Activated effector memory CD4-positive, alpha-beta T cell treated with Interleukin-2 at 50 U/mL for 16 hours (primary cell): ENCODE data around the gene CELSR3.

ENCODE experiments used
- DNase-seq: peaks from one replicate; pipeline ENCODE4 v3.0.0-alpha.2; 2020

Gene CELSR3, protein sequence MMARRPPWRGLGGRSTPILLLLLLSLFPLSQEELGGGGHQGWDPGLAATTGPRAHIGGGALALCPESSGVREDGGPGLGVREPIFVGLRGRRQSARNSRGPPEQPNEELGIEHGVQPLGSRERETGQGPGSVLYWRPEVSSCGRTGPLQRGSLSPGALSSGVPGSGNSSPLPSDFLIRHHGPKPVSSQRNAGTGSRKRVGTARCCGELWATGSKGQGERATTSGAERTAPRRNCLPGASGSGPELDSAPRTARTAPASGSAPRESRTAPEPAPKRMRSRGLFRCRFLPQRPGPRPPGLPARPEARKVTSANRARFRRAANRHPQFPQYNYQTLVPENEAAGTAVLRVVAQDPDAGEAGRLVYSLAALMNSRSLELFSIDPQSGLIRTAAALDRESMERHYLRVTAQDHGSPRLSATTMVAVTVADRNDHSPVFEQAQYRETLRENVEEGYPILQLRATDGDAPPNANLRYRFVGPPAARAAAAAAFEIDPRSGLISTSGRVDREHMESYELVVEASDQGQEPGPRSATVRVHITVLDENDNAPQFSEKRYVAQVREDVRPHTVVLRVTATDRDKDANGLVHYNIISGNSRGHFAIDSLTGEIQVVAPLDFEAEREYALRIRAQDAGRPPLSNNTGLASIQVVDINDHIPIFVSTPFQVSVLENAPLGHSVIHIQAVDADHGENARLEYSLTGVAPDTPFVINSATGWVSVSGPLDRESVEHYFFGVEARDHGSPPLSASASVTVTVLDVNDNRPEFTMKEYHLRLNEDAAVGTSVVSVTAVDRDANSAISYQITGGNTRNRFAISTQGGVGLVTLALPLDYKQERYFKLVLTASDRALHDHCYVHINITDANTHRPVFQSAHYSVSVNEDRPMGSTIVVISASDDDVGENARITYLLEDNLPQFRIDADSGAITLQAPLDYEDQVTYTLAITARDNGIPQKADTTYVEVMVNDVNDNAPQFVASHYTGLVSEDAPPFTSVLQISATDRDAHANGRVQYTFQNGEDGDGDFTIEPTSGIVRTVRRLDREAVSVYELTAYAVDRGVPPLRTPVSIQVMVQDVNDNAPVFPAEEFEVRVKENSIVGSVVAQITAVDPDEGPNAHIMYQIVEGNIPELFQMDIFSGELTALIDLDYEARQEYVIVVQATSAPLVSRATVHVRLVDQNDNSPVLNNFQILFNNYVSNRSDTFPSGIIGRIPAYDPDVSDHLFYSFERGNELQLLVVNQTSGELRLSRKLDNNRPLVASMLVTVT (N-terminal part only)

DNA sequence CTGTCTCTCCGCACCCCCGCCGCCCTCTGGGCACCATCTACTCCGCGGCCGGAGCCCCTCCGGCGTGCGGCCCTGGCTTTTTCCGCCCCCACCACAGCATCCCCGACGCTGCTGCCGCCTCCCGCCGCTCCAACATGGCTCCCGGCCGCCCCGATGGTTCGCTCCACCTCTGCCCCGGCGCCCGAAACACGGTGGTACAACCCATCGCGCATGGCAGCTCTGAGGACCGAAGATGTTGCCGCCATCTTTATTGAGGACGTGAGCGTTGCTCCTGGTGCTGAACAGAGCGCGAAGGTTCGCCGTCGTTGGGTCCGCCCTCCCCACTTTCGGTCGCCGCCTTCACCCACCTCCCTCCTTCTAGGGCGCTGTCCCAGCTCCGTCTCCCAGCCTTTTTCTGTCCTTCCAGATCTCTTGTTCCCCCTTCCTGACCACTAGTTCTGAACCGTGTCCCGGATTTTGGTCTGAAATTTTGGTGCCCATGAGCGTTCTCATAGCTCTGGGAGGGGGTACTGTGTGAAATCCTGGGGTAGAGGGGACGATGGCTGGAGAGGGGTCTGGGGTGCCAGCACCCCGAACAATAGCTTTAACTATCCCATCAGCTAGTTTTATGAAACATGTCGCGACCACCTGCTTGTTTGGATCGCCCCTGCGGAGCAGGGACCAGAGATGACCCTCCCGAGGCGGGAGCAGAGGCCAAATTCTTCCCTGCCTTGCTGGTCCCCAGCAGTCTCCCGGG, at the start of gene CELSR3:
TSS of gene CELSR3 (minus strand) at position 134 of the 736 bp plus-strand sequence. CDS start 252 bp downstream, outside the sequence.
- peak; percentile 49 for DNase-seq

DNA sequence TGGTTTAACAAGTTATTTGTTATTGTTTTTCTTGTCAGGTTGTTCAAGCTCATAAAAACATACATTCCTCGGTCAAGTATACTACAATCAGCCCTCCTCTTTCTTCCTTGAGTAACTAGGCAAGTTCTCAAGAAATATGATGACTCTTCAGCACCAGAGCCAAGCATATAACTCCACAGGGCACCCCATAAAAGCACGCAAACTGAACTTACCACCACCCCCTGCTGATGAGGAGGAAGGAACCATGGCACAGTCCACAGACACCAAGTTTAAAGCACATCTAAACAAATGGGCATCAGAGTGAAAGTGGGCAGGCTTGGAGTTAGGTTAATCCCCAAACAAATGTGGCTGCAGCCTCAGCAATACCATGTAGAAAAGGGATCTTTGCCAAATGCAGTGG, 49.0 kb upstream of the CELSR3 start:
- DNase-seq: no peak

DNA sequence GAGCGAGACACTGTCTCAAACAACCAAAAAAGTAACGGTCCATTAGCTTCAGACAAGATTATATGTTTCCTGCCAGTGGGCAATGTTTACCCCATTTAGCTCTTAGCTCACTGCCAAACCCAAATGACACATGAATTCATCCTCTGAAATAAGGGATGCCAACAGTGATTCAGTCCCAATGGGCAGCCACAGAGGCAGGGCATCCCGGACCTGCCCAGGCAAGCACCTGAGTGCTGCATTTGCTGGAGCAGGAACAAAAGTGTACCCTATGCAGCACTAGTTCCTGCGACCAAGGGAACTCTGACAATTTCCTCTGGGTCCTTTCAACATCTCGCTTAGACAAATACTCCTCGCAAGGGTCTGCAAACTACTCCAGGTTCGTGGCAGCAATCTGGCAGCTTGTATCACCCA, 46.4 kb upstream of the CELSR3 start:
- DNase-seq: no peak

DNA sequence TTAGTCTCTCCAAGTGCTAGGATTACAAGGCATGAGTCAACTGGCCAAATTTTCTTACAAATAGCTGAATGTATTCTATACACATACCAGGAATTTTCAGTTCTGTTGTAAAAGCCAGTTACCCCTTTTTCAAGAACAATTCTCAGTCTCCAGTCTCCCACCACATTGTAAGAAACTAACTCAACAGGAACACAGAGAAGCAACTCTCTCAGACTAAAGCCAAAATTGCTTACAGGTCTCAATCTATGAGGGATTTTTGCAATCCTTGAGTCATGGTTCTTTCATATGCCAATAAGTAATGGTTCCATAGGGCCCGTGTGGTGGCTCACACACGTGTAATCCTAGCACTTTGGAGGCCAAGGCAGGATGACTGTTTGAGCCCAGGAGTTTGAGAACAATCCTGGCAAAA, 45.8 kb upstream of the CELSR3 start:
- DNase-seq: no peak

DNA sequence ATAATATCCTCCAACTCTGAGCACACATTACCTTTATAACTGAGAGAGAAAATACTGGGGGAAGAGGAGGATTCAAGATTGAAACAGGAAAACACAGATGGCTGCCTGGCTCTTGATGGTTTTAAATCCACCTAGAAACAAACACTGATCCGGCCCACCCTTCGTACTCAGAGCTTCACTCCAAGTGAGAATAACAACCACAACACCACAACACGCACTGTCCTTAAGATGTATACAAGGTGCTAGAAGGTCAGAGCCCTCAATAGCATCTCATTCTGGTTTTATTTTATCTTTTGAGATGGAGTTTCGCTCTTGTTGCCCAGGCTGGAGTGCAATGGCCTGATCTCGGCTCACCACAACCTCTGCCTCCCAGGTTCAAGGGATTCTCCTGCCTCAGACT, 44.5 kb upstream of the CELSR3 start:
- no peak for DNase-seq

DNA sequence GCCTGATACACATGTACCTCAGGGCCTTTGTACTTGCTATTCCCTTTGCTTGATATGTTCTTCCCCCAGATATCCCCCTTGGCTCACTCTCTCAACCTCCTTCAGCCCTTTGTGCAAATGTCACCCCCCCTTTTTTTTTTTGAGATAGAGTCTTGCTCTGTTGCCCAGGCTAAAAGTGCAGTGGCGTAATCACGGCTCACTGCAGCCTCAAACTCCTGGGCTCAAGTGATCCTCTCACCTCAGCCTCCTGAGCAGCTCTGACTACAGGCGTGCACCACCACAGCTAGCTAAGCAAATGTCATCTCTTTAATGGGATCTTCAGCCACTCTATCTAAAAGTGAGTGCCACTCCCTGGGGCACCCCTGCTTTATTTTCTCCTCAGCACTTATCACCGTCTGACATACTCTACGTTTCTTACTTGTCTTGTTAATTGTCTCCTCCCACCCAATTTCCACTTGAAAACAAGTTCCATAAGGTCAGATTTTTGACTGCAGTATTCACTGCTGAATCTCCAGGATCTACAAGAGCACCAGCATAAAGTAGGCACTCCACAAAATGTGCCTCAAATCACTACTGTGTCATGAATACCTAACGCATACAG, 39.7 kb upstream of the CELSR3 start:
- no peak for DNase-seq

DNA sequence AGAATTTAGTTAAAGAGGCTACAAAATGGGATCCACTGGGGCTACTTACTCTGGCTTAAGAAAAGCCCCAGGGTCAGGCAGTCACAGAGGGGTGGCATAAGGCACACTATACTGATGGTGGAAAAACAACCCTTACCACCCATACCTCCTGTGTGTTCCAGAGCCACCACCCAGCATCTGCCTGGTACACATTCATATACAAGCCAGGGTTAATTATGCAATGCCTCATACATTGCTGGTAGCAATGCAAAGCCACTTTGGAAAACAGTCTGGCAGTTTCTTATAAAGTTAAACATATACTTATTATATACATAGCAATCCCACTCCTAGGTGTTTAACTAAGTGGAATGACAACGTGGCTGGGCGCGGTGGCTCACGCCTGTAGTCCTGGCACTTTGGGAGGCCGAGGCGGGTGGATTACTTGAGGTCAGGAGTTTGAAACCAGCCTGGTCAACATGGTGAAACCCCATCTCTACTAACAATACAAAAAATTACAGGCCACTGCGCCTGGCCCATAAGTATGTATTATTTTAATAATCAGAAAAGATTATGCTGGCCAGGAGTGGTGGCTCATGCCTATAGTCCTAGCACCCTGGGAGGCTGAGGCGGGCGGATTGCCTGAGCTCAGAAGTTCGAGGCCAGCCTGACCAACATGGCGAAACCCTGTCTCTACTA, 38.2 kb upstream of the CELSR3 start:
- no peak for DNase-seq

DNA sequence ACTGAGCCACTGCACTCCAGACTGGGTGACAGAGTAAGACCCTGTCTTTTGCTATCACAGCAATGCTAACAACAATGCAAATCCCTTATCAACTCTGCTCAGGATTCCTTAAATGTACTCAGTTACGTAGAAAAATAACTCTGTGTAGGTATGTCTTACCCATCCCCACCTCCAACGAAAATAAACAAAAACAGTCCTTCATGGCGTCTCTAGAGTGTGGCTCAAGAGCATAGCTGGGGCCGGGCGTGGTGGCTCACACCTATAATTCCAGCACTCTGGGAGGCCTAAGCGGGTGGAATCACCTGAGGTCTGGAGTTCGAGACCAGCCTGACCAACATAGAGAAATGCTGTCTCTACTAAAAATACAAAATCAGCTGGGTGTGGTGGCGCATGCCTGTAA, 36.2 kb upstream of the CELSR3 start:
- no peak for DNase-seq

DNA sequence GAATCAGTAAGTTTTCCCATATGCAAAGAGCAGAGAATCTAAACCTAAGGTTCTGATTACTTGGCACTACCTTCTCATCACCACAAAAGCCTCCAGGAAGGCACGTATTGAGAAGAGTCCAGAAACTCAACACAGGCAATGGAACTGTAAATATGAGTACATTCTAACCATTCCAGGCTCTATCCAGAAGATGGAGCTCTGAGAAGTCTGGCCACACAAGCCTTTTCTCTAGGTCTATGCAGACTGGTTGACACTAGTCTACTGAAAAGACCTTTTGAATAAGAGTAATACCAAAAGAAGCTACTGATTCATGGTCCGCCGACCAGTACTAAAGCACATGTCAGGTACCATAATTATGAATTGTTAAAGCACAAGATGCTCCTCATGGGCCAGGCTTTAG, 35.3 kb upstream of the CELSR3 start:
- DNase-seq: no peak

DNA sequence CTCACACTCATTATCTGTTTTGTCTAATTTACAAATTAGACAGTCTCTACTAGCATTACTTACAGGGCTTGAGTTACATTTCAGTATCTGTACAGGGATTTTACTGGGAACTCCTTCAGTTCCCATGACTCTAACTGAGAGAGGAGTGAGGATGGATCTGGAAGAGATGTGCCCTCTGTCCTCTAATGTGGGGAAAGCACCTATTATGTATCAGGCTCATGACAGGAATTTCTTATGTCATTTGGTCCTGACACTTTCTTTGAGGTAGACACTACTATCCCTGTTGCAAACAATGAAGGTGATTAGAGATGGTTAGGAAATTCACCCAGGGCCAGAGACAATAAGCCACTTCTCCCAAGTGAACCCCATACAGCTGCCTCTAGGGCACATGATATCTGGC, 33.9 kb upstream of the CELSR3 start:
- DNase-seq: no peak

DNA sequence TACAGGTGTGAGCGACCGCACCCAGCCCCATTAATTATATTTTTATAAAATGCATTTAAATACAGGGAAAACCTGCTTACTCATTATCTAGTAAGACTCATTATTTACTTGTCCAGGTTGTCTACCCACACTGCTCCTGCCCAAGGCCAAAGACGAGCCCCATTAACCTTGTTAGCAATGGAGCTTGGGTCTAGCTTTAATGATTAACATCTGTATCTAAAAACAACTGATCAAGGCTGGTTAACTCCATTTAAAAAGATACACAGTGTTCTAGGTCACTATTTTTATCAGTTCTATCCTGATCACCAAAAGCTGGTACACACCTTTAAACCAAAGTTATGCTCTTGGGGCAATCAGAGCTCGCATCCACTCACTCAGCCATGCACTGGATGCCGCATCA, 33.5 kb upstream of the CELSR3 start:
- DNase-seq: no peak

DNA sequence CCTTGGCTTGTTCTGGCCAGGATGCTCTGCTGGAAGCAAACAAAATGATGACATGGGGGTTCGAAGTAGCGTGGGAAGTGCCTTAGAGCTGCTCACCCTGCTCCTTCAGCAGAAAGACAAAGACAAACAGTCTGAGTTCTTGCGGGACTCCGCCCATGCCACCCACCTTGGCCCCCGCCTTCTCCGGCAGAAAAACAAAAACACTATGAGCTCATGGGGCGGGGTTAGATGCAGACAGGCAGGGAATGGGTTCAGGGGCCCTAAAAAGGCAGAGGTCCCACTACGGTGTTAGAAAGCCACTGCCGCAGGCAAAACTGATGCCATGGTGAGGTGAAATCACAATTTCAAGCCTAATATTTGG, 32.7 kb upstream of the CELSR3 start:
- DNase-seq: no peak

DNA sequence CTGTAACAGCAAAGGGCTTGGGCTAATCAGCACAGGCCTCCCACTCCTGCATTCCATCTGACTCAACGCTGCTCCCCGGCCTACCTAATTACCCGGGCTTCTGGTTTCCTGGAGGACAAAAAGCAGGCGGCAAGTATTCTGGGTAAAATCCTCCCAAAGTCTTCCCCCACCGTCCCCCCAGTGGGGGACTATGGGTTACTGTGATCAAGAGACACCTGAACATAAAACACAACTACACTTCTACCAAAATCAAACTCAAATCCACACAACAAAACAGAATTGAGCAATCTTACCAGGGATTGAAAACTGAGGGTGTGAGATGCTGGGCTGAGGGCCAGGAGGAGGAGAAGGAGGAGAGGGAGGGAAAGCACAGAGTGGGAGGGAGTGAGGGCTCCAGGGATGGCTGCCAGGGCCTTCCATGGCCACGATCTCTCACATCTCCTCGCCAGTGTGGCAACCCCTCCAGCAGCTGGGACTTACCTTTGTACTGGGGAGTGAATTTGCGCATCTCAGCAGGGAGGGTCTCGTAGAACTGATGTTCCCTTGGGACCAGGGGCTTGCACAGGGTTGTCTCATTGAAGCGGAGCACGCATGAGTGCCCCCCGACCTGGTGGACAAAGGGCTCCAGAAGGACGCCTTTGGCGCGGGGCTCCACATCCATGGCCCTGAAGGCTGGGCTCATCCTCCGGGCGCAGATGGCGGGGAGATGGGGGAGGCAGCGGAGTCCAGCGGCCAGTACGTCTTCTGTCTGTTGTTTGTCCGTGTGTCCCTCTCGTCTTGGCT, 32.1 kb upstream of the CELSR3 start:
- no peak for DNase-seq

DNA sequence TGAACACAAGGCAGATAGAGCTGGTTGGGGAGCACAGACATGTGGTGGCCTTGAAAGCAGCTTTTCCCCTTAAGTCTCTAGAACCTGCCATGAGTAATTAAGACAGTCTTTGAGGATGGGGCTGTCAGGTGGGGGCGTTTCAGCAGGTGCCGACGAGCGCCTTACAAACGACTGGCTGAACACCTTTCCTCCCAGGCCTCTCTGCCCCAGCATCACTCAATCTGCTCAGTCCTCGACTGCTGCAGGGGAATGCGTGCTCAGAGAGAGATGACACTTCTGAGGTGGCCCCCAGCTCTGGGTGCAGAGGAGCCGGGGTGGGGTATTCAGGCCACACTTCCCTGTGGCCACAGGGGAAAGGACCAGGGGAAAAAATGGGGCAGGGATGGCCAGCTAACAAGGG, 31.1 kb upstream of the CELSR3 start:
- DNase-seq: no peak

DNA sequence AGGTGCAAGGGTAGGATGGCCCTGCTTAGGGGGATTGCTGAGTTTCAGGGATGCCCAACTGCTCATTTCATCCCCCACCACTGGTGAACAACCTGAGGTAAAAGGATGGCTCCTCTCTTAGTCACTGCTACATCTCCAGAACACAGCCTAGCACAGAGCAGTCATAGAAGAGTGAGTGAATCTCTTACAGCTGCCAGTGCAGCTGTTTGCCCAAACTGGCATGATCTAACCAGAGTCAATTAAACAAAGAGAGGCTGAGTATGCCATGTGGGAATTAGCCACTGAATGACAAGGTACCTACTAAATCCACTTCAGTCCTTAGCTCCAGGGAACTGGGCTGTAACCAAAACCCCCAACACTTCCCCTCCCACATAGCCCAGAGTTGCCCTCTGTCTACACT, 29.9 kb upstream of the CELSR3 start:
- no peak for DNase-seq

DNA sequence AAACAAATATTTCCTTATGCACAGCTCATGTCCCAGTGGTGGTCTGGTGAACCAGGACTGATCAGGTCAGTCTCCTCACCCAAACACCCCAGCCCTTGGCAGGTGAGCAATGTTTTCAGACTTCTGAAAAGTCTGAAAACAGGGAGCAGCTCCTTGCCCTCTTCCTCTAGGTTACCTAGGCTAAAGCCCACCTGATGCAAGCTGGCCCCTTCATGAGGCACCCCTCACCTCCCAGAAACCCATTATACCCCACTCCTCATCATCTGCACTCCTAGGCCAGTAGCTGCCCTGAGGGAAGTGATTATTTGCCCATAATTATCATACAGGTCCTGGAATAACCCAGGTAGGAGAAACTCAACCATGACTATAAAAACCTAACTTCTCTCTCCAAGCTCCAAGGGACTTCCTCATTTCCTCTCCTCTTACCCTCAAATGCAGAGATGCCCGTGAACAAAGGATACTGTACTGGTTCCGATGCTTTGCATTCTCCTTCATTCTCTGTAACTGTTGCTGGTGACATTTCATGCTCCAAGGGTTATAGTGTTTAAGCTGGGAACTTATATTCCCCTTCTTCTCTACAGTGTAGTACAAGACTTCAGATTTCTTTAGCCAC, 28.3 kb upstream of the CELSR3 start:
- DNase-seq: no peak

DNA sequence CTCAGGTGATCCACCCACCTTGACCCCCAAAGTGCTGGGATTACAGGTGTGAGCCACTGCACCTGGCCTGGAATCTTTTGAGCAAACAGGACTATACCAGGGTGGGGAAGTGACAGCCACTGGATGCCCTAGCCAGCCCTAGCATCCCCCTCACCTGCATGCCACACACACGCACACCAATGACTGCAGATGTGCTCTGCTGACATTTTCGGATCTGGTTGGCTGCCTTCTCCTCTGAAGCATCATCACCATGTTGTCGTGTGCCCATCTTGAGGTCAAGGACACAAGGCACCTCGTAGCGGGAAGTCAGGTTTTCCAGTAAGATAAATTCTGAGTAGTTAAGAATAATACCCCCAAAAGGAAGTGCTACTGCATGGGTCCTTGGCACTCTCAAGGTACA, 26.7 kb upstream of the CELSR3 start:
- no peak for DNase-seq

DNA sequence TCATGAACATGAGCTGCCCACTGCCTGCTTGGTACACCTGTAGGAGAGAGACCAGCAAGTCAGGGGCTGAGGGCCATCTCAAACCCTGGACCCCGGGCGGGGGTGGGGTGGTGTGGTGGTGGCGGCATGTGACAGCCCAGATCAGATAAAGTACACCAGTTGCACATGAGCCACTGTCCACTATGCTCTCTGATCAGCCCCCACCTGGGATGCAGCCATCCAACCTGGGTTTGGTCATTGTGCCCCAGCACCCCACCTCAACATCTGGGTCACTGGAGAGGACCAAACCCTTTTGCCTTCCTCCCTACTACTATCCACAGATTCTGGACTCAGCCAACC, 26.0 kb upstream of the CELSR3 start:
- no peak for DNase-seq

DNA sequence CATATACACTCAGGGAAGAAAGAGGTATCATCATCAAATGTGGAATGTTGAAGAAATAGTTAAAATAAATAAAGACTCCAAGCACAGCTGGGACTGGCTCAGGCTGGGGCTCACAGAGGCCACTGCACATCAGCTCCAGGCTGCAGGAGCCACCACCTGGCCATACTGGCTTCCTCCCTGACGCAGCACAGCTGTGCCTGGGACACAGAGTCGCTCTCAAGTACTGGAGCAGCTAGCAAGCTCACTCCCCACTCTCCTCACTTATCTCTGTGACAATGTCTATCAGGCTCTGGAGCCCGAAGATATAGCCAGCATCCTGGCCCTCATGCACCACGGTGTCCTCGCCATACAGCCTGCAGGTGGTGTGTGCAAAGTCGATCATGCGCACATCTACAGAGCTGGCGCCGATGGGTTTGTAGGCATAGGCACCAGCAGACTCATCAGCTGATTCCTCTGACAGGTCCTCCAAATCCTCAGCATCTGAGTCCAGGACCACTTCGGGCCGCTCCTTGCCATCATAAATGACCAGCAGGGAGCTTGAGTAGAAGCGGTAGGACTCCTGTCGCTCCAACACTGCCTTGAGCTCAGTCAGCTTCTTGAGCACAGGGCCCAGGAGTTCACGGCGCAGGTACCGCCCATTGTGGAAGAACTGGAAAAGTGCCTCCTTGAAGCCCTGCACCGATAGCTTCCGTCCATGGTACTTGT, 25.5 kb upstream of the CELSR3 start:
- no peak for DNase-seq

DNA sequence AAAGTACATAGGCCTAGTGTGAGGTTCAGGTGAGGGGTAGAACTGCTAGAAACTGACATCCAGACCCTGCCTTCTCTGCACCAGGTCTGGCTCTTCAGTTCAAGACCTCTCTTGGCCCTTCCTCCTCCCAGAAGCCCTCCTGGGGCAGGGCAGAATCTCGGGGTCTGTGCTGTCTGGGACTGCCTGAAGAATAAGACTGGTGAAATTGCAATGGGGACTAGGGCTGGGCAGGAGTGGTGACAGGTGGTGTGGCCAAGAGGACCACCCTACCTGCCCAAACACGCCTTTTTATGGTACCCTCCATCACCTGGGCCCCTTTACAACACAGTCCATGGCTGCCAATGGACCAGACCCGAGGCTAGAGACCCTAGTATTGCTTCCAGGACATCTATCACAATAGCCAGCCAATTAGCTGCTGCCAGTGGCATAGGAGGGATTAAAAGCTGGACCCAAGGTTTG, 24.6 kb upstream of the CELSR3 start:
- DNase-seq: no peak
